ENCODE measurements around the gene PAN3.

The PAN3 gene

DNA sequence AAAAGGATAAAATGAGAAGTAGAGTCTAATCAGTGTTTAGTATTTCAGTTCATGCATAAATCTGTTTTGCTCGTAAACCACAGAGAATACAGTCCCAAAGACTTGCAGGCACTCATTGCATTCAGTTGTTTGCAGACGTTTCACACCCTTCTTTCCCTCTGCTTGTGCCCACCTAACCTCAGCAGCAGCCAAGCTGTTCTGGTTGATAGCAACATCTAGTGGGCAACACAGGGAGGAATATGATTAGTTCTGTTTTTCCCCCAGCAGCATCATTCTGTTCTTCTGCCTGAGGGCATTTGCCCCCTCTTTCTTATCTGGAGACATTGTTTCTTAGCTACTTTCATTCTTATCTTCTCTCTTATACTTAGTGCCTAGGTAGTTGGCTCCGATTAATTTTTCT is 135.6 kb downstream of the PAN3 start:
- DNase-seq (ENCODE audit: insufficient read length, low spot score) = no peak
- FAIRE-seq = no peak

DNA sequence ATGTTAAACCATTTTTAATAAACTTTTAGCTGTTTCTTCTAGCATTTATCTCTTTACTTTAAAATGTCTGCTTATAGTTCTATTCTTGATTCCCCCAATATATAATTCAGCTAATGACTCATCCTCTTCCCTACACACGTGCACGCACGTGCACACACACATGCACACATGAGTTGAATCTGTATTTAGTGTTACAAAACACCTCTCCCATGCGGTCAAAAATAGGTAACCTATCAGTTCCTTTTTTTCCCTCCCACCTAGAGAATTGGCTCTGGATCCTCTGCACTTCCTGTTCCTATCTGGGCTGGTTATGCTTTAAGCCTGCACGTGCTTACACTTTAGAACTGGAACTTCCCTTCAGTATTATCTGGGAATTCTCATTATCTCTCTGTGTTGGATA is 144.1 kb downstream of the PAN3 start:
- FAIRE-seq (no peak), DNase-seq (ENCODE audit: insufficient read length, low spot score) (no peak)

DNA sequence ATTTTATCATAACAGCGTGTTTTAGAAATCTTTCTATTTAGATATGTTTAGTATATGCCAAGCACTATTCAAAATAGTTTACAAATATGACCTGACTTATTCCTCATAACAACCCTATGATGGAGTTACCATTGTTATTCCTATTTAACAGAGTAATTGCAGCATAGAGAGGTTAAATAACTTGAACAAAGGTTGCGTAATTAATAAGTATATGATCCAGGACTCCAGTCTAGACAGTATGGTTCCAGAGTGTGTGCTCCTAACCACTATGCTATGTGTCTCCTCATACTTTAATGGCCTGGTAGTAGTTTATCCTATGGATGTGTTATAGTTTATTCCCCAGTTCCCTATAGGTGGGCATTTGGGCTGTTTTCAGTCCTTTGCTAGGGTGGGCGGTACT is 145.3 kb downstream of the PAN3 start:
- FAIRE-seq (no peak), DNase-seq (ENCODE audit: insufficient read length, low spot score) (no peak)

DNA sequence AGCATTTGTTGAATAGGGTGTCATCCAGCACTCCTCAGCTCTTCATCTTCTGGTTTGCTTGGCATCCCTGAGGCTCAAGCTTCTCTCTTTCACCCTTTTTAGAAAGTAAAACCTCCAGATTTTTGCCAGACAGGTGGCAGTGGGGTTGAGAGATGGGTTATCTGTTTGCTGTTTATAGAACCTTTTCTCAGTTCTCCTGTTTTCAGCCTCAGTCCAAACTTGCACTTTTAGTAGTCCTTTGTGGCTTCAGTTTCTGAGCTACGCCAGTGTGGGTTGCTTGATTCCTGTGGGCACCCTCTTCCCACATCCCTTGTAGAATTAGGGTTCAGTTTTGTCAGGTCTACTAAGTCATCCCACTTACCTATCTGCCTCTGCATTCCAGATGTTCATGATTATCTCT is 147.9 kb downstream of the PAN3 start:
- FAIRE-seq (no peak), DNase-seq (ENCODE audit: insufficient read length, low spot score) (no peak)

DNA sequence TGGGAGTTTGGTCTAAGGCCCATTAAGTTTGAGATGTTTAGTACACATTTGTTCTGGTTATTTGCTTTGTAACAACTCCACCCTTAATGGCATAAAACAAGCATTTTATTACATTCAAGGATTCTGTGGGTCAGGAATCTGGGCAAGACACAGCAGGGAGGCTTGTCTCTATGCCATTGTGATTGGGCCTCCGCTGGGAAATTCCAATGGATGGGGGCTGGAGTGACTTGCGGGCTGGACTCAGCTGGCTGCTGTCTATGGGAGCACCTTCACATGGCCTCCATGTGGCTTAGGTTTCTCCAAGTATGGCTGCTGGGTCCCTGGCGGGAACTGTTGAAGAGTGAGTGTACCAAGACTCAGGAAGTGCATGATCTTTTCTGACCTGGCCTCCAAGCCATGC is 159.0 kb downstream of the PAN3 start:
- DNase-seq (ENCODE audit: insufficient read length, low spot score) (no peak), FAIRE-seq (no peak)

DNA sequence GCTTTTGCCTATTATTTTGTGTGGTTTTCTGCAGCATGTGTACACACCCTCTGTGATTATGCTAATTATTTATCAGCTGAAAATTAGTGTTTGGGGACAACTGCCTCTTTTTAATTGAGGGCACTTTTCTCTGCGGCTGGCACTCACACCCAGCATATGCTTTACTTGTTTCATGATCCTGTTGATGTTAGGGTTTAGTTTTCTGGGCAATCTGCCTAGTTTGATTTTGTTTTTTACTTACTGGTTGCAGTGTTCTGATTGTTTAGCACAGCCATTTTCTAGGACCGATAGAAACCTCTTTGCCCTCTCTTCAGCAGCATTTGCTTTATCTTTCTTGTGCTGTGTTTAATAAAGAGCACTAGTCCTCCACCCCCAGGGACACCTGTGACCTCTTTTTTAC is 161.6 kb downstream of the PAN3 start:
- DNase-seq (ENCODE audit: insufficient read length, low spot score) = no peak
- FAIRE-seq = no peak

DNA sequence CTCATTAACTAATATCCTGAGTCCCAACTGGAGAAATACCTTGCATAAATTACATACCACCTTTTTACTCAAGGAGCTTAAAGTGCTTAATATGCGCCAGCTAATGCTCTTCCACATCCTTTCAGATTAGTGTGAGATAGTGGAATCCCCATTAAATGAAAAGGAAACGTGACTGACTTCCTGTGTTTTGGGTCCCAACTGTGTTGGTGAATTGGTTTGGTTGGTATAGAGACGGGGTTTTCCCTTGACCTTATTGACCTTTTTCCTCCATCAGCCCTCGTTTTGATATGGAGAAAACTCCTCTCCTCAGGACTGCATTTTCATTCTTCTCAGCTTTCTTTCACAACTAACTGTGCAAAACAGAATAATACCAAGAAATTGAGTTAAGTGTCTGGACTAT is 163.5 kb downstream of the PAN3 start:
- FAIRE-seq = no peak

DNA sequence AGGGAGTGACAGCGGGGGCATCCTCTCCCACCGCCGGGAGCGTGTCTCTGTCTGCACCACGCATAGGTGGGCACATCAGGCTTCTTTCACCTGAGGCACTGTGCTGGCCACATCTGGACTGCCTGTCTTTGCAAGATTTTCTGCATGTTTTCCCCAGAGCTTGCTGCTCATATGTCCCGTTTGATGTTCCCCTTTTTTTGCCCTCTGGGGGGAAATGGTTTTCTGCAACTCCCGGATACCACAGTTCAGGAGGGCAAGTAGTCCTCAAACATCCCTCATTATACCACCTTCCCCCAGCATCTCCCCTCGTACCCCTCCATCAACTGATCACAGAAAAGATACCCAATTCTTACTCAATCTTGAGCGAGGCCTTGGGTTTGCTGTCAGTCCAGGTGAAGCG is 168.0 kb downstream of the PAN3 start:
- DNase-seq (ENCODE audit: insufficient read length, low spot score) (no peak), FAIRE-seq (no peak)

More for the DNA sequence above, 163.5 kb downstream of the PAN3 start:
- DNase-seq (ENCODE audit: insufficient read length, low spot score) = no peak

DNA sequence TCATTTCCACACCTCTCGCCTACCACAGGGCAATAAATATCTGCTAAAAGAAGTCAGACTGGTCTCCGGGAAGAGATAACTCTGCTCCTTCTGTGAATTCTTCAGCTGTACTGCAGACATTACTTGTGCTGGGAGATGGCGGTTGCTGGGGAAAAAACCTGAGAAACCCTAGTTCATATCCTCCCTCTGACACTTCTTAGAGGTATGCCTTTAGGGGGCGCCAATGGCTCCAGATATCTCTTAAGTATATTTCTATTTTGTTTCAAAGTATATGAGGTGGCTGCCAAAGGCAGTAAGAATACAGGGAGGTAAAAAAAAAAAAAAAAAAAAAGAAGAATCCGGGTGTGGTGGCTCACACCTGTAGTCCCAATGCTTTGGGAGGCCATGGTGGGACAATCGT is 175.2 kb downstream of the PAN3 start:
- FAIRE-seq (no peak), DNase-seq (ENCODE audit: insufficient read length, low spot score) (no peak)

DNA sequence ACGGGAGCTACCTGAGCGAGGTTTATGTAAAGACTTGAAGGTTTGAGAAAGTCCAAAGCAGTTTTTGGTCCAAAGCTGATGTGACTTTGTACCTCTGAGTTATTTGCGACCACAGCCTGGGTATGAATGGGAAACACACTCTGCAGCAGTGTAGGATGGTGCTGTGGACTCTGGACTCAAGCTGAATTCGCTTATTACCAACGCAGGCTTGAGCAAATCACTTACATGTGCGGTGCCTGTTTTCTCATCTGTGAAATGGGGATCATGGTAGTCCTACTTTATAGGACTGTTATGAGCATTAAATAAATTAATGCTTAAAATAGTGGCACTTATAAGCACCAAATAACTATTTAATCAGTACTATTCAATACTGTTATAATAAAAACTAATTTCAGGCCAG is 176.5 kb downstream of the PAN3 start:
- FAIRE-seq (no peak), DNase-seq (ENCODE audit: insufficient read length, low spot score) (no peak)

DNA sequence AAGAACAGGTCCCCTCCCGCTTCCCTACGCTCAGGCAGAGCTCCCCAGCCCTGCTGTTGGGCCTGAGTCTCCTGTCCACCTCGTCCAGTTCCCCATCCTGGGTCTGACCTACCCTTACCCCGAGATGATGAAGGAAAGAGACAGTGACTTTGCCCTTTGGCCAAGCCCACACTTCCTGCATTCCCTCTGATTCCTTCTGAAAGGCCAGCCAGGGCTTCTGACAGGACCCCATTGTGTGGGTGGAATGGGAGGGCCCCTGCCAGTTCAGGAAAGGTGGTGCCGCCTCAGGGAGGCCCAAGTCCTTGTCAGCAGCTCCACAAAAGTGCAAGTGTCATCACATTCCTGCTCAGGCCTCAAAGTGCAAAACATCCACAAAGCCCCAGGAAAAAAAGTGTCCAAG is 177.8 kb downstream of the PAN3 start:
- FAIRE-seq (no peak), DNase-seq (ENCODE audit: insufficient read length, low spot score) (no peak)

DNA sequence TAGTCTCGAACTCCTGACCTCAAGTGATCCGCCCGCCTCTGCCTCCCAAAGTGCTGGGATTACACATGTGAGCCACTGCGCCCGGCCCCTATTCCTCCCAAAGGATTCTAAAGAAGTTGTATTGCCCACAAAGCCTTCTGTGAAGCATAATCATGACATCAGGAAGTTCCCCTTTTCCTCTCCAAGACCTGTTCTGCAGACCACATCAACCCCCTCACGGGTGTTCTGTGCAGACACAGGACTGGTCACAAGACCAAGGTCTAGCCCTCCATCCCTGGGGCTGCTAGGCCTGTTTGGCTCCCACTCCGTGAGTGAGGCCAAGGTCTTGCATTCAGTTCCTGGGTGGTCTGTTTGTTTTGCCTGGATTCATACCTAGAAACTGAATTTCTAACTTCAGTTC is 178.5 kb downstream of the PAN3 start:
- FAIRE-seq (no peak), DNase-seq (ENCODE audit: insufficient read length, low spot score) (no peak)

DNA sequence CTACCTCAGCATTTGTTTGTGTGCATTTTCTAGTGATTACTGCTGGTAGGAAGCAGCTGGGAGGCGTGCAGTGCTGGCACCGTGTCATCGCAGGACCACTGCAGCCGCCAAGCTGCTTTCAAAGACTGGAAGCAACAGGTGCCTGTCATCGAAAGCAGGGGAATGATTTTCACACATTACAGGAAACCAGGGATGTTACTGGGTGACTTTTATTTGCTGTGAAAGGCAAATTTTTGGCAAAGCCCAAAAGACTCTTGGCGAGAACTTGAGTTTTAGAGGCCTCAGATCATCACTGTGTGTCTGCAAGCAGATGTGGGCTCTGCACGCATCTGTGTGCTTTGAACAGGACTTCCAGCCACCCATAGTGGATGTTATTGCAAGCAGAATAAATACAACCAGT is 180.2 kb downstream of the PAN3 start:
- FAIRE-seq (no peak), DNase-seq (ENCODE audit: insufficient read length, low spot score) (no peak)

DNA sequence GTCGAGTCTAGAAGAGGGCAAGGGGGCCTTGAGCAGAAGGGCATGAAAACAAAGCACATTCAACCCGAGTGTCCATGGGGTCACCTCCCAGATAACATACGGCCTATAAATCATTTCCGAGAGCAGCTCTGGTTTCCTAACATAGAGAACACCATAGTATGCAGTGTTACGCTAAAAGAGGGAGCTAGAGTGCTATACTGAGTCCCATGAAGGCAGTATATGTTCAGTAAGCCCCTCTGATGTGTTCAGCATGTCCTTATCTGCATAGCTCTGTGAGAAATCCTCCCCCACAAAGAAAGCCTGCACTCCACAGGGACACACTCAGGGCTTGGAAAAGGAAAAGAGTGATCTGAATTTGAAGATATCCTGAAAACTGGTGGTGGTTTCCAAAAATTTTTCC is 181.2 kb downstream of the PAN3 start:
- no peak for FAIRE-seq

DNA sequence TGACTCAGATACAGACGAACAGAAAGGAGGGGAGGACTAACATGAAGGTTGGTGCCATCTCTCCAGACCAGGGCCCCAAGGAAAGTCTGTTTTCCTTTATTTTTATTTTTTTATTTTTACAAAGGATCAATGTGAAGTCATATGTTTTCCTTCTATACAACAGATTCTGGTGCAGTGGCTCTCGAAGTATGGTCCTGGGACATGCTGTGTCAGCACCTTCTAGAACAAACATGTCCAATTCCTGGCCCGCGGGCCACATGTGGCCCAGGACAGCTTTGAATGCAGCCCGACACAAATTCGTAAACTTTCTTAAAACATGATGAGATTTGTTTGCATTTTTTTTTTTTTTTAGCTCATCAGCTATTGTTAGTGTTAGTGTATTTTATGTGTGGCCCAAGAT is 181.9 kb downstream of the PAN3 start:
- no peak for DNase-seq (ENCODE audit: insufficient read length, low spot score)
- FAIRE-seq = no peak

More for the DNA sequence above, 181.2 kb downstream of the PAN3 start:
- DNase-seq (ENCODE audit: insufficient read length, low spot score) = no peak

DNA sequence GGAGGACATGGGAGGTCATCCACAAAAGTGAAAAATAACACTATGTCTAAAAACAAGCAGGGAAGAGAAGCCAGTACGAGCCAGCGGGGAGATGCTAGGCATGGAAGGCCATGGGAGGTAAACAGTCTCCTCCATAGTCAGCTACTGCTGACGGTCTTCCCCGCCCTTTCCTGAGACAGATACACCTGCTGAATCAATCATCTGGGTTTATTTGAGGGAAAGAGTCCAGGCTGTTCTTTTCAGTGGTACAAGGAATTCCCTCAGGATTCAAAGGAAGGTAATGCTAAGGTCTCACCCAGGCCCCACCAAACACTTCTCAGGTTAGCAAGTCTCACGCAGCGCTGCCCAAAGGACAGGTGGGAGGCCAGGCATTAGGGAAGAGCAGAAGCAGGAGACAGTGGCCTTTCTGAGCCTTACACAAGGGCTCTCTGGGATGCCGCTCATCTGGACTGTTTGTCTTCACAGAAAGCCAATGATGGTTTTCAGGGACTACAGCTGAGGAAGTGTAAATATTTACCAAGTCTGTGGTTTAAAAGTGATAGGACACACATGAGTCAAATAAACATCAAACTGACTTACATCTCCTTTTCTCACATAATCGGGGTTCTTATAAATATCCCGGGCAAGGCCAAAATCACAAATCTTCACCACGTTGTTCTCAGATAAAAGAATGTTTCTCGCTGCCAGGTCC is 182.7 kb downstream of the PAN3 start:
- FAIRE-seq = no peak
- DNase-seq (ENCODE audit: insufficient read length, low spot score) = no peak

DNA sequence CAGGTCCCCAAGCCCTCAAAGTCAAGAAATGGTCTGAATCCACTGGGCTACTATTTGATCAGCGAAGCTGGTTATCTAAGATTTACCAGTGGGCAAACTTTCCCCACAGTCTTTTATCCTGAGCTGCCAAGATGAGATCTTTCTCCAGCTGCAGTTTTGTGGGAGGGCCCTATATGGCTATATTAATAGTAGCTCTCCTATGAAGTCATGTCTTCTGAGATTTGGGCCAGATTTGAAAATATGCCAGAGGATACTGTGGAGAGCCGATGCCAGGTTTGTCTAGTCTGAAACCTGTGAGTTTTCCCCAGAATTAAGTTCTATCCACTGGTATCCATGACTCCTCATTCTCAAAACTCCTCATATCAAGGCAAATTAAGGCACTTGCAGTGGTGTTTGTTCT is 183.4 kb downstream of the PAN3 start:
- DNase-seq (ENCODE audit: insufficient read length, low spot score) (no peak), FAIRE-seq (no peak)

DNA sequence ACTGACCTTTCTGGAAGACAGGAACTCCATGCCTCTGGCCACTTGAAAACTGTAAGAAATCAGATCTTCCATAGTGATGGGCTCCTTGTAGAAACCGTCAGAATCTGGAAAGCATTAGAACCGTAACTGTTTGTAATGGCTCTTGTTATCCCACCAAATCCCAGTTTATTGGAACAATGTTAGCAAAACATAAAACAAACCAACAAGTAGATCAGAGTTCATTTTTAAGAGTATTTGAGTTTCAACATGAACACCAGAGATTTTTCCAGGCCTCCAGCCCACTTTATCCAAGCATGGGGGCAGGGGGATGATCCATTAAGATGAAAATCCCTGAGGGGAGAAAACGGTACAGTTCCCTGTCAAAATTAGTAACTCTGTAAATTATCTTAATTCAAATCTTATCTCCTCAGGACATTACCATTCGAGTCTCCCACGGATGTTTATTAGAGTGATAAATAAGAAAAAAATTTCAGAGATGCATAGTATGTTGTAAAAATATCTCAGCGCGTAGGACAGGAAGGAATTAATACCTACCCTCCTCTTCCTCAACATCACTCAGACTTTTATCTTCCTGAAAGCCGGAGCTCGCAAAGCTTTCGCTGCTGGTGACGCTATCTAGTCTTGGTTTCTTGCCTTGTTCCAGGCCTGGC is 184.0 kb downstream of the PAN3 start:
- DNase-seq (ENCODE audit: insufficient read length, low spot score) = no peak
- FAIRE-seq = no peak

DNA sequence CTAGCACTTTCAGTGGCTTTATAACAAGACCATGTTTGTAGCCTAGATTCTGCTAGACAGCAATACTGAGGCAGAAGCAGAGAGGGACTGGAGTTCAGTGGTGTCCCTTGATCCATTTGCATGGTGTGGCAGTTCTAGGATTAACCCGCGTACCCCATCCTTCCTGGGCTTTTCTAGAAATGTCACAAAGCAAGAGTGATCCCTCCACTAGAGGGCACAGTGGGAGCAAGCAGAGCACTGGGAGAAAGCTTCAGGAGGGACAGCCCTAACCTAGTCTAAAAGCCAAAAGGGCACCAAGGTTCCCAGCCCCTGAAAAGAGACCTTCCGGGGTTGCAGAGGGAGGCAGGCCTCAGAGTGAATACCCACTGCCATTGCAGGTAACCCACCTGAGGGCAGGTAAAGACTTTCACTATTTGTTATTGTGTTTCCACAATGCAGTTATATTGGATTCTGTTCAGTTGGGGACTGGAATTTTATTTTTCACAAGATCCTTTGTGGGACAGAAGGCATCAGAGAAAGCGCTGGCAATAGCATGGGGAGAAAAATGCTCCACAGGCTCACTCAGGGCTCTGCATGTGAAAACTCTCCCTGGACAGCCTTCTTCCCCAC is 185.9 kb downstream of the PAN3 start:
- no peak for FAIRE-seq
- DNase-seq (ENCODE audit: insufficient read length, low spot score) = peak; percentile 48

DNA sequence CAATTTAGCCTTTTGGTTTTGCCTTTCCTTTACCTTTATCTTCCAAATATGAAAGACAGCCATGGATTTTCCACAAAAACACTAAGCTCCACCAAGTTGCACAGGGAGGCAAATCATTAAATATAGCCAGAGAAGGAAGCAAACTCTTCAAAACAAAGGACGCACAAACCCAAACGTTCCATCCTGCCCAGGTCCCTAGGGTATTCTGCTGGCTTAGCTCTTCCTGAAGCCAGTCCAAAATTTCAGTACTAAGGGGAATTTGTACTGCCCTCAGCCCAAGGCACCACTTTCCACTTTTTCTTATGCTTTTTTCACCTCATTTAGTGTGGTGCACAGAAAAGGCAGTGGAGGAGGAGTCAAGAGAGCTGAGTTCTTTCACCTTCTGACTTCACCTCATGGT is 186.7 kb downstream of the PAN3 start:
- DNase-seq (ENCODE audit: insufficient read length, low spot score) (no peak), FAIRE-seq (no peak)

DNA sequence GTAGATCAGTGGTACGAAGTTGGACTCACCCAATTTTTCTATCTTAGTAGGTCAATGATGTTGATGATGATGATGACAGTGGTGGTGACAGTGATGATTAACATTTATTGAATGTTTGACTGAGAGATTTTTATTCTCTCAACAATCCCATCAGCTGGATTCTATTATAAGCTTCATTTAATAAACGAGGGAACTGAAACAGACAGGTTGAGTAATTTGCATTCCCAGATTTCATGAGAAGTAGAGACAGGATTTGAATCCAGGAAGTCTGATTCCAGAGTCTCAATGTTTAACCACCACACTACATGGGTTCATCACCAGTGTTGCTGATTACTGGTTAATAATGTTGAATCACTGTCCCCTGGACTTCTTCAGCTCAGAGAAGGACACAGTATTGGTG is 187.7 kb downstream of the PAN3 start:
- FAIRE-seq = no peak
- no peak for DNase-seq (ENCODE audit: insufficient read length, low spot score)

Data from HTR-8/SVneo (cell line).